H1 (cell line): Measurements from ENCODE around the gene ROBO4. TPM values are rescaled to one million over a fixed set of nuclear protein-coding genes. Genes with fewer than 3 reads are reported as not detected.

Experiments used
- CTCF ChIA-PET: fragments of 300-600 bp; sonication (Branson Sonifier 250); formaldehyde crosslinking; loops from one replicate; lab custom pipeline; 2021; ENCODE audit not compliant: partially characterized antibody; lab: Charles Lee
- POLR2A ChIA-PET: fragments of 300-600 bp; sonication (Branson Sonifier 250); formaldehyde crosslinking; loops from one replicate; lab custom pipeline; 2021; ENCODE audit warnings: inconsistent platforms; ENCODE audit not compliant: partially characterized antibody; lab: Charles Lee
- DNase-seq, 2 experiments: peaks; one replicate each; pipeline versions ENCODE4 v3.0.0 to v3.0.0-alpha.2; 2010 to 2022; ENCODE audit warnings: low spot score in 2 of 2, low read depth in 1 of 2, mixed read lengths in 1 of 2
- FAIRE-seq: peaks from 2 replicates; lab custom pipeline; 2011; peaks lifted over from hg19 to GRCh38; lab: Jason Lieb, UNC
- H2AFZ ChIP-seq: 2 replicates; pipeline ENCODE4 v1.8.1; 2012; ENCODE audit warnings: low read length, inconsistent platforms
- H2AK5ac ChIP-seq: 2 replicates; pipeline ENCODE4 v1.6.1; 2013; ENCODE audit warnings: low read depth, low read length
- H2BK120ac ChIP-seq: replicated peaks from 2 replicates; pipeline ENCODE3; 2013; ENCODE audit warnings: low read depth, low read length, inconsistent platforms
- H2BK12ac ChIP-seq: 2 replicates; pipeline ENCODE4 v1.6.1; 2013; ENCODE audit warnings: low read depth, low read length
- H2BK15ac ChIP-seq: 2 replicates; pipeline ENCODE4 v1.6.1; 2013; ENCODE audit warnings: low read length
- H2BK20ac ChIP-seq: 2 replicates; pipeline ENCODE4 v1.6.1; 2013; ENCODE audit warnings: low read length
- H2BK5ac ChIP-seq: 2 replicates; pipeline ENCODE4 v1.6.1; 2013; ENCODE audit warnings: low read depth, low read length
- H3K14ac ChIP-seq: 2 replicates; pipeline ENCODE4 v1.6.1; 2013; ENCODE audit warnings: inconsistent platforms; ENCODE audit not compliant: insufficient read length
- H3K18ac ChIP-seq: 2 replicates; pipeline ENCODE4 v1.6.1; 2013; ENCODE audit warnings: low read length; ENCODE audit errors: extremely low read depth
- H3K23ac ChIP-seq: 2 replicates; pipeline ENCODE4 v1.6.1; 2013; ENCODE audit warnings: inconsistent platforms; ENCODE audit not compliant: insufficient read length
- H3K23me2 ChIP-seq: 2 replicates; pipeline ENCODE4 v1.6.1; 2013; ENCODE audit warnings: low read depth, low read length
- H3K27ac ChIP-seq: 2 replicates; pipeline ENCODE4 v1.6.1; 2011; ENCODE audit warnings: low read depth, low read length, inconsistent platforms
- H3K27me3 ChIP-seq, 4 experiments: replicated peaks in 1 of 4; 1 replicate in 1 of 4; 2 replicates in 3 of 4; pipeline versions ENCODE4 v1.6.1 to v1.8.1; 2011 to 2013; ENCODE audit warnings: low read length in 3 of 4, mild to moderate bottlenecking in 3 of 4, inconsistent platforms in 2 of 4, mixed read lengths in 2 of 4, moderate library complexity in 1 of 4; ENCODE audit not compliant: control insufficient read depth in 3 of 4, insufficient read depth in 3 of 4; ENCODE audit errors: extremely low read depth in 1 of 4
- H3K36me3 ChIP-seq, 4 experiments: 2 replicates each; pipeline versions ENCODE4 v1.6.1 to v1.8.1; 2011 to 2013; ENCODE audit warnings: mild to moderate bottlenecking in 4 of 4, low read length in 3 of 4, moderate library complexity in 2 of 4, control low read depth in 1 of 4, inconsistent platforms in 1 of 4; ENCODE audit not compliant: insufficient read depth in 4 of 4, control insufficient read depth in 2 of 4
- H3K4ac ChIP-seq: replicated peaks from 2 replicates; pipeline ENCODE3; 2013; ENCODE audit warnings: low read length, low read depth, mixed read lengths, inconsistent platforms; ENCODE audit not compliant: insufficient read length
- H3K4me1 ChIP-seq, 4 experiments: replicated peaks in 1 of 4; 1 replicate in 1 of 4; 2 replicates in 3 of 4; pipeline versions ENCODE4 v1.6.1 to v1.8.1; 2011 to 2013; ENCODE audit warnings: low read length in 3 of 4, inconsistent platforms in 2 of 4, mixed read lengths in 1 of 4; ENCODE audit not compliant: insufficient read depth in 4 of 4, control insufficient read depth in 3 of 4
- H3K4me2 ChIP-seq, 2 experiments: 2 replicates each; pipeline versions ENCODE4 v1.6.1 to v1.8.1; 2011 to 2013; ENCODE audit warnings: low read depth in 2 of 2, low read length in 2 of 2, control low read depth in 1 of 2, inconsistent platforms in 1 of 2, mild to moderate bottlenecking in 1 of 2; ENCODE audit not compliant: insufficient read depth in 1 of 2
- H3K4me3 ChIP-seq, 4 experiments: fragments of 200-600, 300-600 bp in 1 of 4; sonication (generic), shearing (Covaris generic), sonication (Bioruptor Twin) in 1 of 4; 2 replicates each; pipeline versions ENCODE4 v1.5.1 to v1.8.1; 2011 to 2016; ENCODE audit warnings: low read length in 4 of 4, low read depth in 3 of 4, control low read depth in 2 of 4, inconsistent platforms in 2 of 4, mild to moderate bottlenecking in 2 of 4, mixed read lengths in 1 of 4, moderate library complexity in 1 of 4; ENCODE audit not compliant: insufficient read depth in 2 of 4; ENCODE audit errors: extremely low read depth in 1 of 4
- H3K56ac ChIP-seq: replicated peaks from 2 replicates; pipeline ENCODE3; 2013; ENCODE audit warnings: low read depth, mild to moderate bottlenecking, mixed read lengths, low read length, inconsistent platforms; ENCODE audit not compliant: insufficient read length
- H3K79me1 ChIP-seq: 2 replicates; pipeline ENCODE4 v1.6.1; 2013; ENCODE audit warnings: low read depth, low read length, control low read depth
- H3K79me2 ChIP-seq, 2 experiments: 2 replicates each; pipeline versions ENCODE4 v1.6.1 to v1.8.1; 2012 to 2013; ENCODE audit warnings: low read length in 2 of 2, mild to moderate bottlenecking in 2 of 2, inconsistent platforms in 1 of 2; ENCODE audit not compliant: insufficient read depth in 2 of 2, control insufficient read depth in 1 of 2
- H3K9ac ChIP-seq, 4 experiments: replicated peaks in 1 of 4; 1 replicate in 1 of 4; 2 replicates in 3 of 4; pipeline versions ENCODE4 v1.6.1 to v1.8.1; 2011 to 2013; ENCODE audit warnings: low read depth in 3 of 4, low read length in 3 of 4, control low read depth in 2 of 4, mild to moderate bottlenecking in 2 of 4, moderate library complexity in 2 of 4, inconsistent platforms in 1 of 4; ENCODE audit errors: extremely low read depth in 1 of 4
- H3K9me3 ChIP-seq, 2 experiments: 2 replicates each; pipeline versions ENCODE4 v1.6.1 to v1.8.1; 2012 to 2013; ENCODE audit warnings: mild to moderate bottlenecking in 2 of 2, moderate library complexity in 2 of 2, control low read depth in 1 of 2, inconsistent platforms in 1 of 2, low read depth in 1 of 2, low read length in 1 of 2, mixed read lengths in 1 of 2; ENCODE audit not compliant: insufficient read depth in 2 of 2
- H4K20me1 ChIP-seq, 2 experiments: replicated peaks in 1 of 2; 2 replicates each; pipeline versions ENCODE3 to v1.8.1; 2011 to 2013; ENCODE audit warnings: inconsistent platforms in 2 of 2, low read length in 2 of 2, mild to moderate bottlenecking in 1 of 2; ENCODE audit not compliant: insufficient read depth in 2 of 2, control insufficient read depth in 1 of 2
- H4K5ac ChIP-seq: 2 replicates; pipeline ENCODE4 v1.6.1; 2013; ENCODE audit warnings: low read length, low read depth, mixed read lengths, inconsistent platforms; ENCODE audit not compliant: insufficient read length
- H4K8ac ChIP-seq: 2 replicates; pipeline ENCODE4 v1.8.0; 2013; ENCODE audit warnings: mild to moderate bottlenecking, moderate library complexity, low read length, inconsistent platforms; ENCODE audit not compliant: insufficient read depth; ENCODE audit errors: extremely low read depth
- H4K91ac ChIP-seq: replicated peaks from 2 replicates; pipeline ENCODE3; 2013; ENCODE audit warnings: low read length, mixed read lengths, inconsistent platforms; ENCODE audit not compliant: insufficient read length
- CREB1 ChIP-seq: IDR thresholded peaks from 2 replicates; pipeline ENCODE4 v1.6.1; 2012; ENCODE audit warnings: inconsistent platforms
- EZH2 ChIP-seq: fragments of 200-600 bp; sonication (generic); IDR thresholded peaks from 2 replicates; pipeline ENCODE4 v1.7.1; 2012; ENCODE audit warnings: low read depth, mild to moderate bottlenecking, moderate library complexity, low read length, inconsistent platforms; ENCODE audit not compliant: severe bottlenecking
- GTF2F1 ChIP-seq: IDR thresholded peaks from 2 replicates; pipeline ENCODE4 v1.6.1; 2012; ENCODE audit warnings: low read depth, low read length, improper control_type of control experiment, borderline replicate concordance
- MAFK ChIP-seq: IDR thresholded peaks from 2 replicates; pipeline ENCODE4 v1.6.1; 2012; ENCODE audit warnings: low read depth, mild to moderate bottlenecking, improper control_type of control experiment, low read length
- NANOG ChIP-seq: IDR thresholded peaks from 2 replicates; pipeline ENCODE4 v1.6.1; 2011; ENCODE audit warnings: low read length, low read depth, mild to moderate bottlenecking, inconsistent platforms; ENCODE audit not compliant: insufficient read depth, poor library complexity, severe bottlenecking
- WGBS, 2 experiments: shearing (Covaris generic) in 1 of 2; methylation state at CpG; one replicate each; pipeline versions ENCODE4 v1.1.6 to v1.1.7; 2013 to 2015; ENCODE audit warnings: low lambda C conversion rate in 2 of 2, mixed read lengths in 2 of 2, inconsistent platforms in 1 of 2, low coverage in 1 of 2, missing lambda C conversion rate in 1 of 2; ENCODE audit not compliant: insufficient replicate concordance in 2 of 2, insufficient coverage in 1 of 2, insufficient read length in 1 of 2; ENCODE audit errors: extremely low coverage in 1 of 2, missing lambda C conversion rate in 1 of 2; 5-methylcytosine and 5-hydroxymethylcytosine counted together
- polyA plus RNA-seq, 7 experiments: library from polyadenylated mRNA; depleted of rRNA in 3 of 7; stranded (reverse) in 5 of 7; unstranded in 2 of 7; fragments of >200 nt in 5 of 7; fragments of 200-250 nt in 2 of 7; gene quantifications; 1 replicate in 5 of 7; 2 replicates in 1 of 7; 4 replicates in 1 of 7; pipeline versions ENCODE4 v1.2.1 to v1.2.3, GENCODE V29; 2011 to 2013; ENCODE audit warnings: missing spikeins in 2 of 7, mixed read lengths in 2 of 7
- total RNA-seq: library from RNA; stranded (reverse); fragmentation: NEBNext Ultra II Directional; extraction: Animal tissue kit (Norgen Biotek cat#: 25700); gene quantifications from 2 replicates; pipeline ENCODE4 v1.2.1, GENCODE V29; 2021

The ROBO4 gene
- total and polyA plus RNA-seq, 2 of the 8 experiments (the other 6 are each of a cell fraction or from before 2014, with no cell fraction given) = 0.03 TPM; not detected in 1

DNA sequence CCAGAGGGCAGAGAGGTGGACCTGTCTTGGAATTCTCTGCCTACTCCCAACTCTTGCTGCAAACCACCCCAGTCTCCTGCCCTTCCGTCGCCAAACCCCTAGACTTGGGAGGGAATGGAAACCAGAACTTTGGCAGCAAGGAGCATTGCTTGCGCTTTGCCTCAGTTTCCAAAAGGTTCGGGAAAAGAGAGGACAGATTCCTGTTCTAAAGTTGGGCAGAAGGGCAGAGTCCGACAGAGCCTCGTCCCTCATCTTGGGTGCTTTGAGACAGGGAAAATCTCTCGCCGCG lies 32.8 kb downstream of the ROBO4 start:
- H3K4me1 ChIP-seq = peaks cover 0 to 23% (median 16%) of the 10 kb centered on the region in 4 experiments; a peak in 6 of 7 replicates
- H2BK20ac ChIP-seq = no peak overlapping the region; the same call in 1 of the 2 replicates
- no peak overlapping the region for H2BK12ac ChIP-seq
- no peaks in the 10 kb centered on the region for H3K79me2 ChIP-seq
- no peak overlapping the region for H2AK5ac ChIP-seq
- FAIRE-seq (no peak), DNase-seq (no peak)
- H2AFZ ChIP-seq = no peak overlapping the region
- no peak overlapping the region; the same call in 1 of the 2 replicates for H4K8ac ChIP-seq
- no peak overlapping the region for H3K18ac ChIP-seq
- peaks cover 19 to 33% of the 10 kb centered on the region in 2 experiments for H4K20me1 ChIP-seq
- no peak overlapping the region for H2BK120ac ChIP-seq
- no peak overlapping the region for H3K9ac ChIP-seq
- H3K79me1 ChIP-seq = no peaks in the 10 kb centered on the region
- no peaks in the 10 kb centered on the region for H3K9me3 ChIP-seq
- H3K4ac ChIP-seq = no peak overlapping the region
- no peak overlapping the region for H2BK15ac ChIP-seq
- no peak overlapping the region for H4K5ac ChIP-seq
- peaks cover 0 to 4% (median 0%) of the 10 kb centered on the region in 4 experiments; a peak in 1 of 8 replicates for H3K36me3 ChIP-seq
- H3K56ac ChIP-seq = no peak overlapping the region
- H3K4me2 ChIP-seq = peak overlapping the region; percentile 67 to 85
- no peak overlapping the region for H3K14ac ChIP-seq
- no peak for TF ChIP-seq CREB1
- peak; percentile 95 for TF ChIP-seq EZH2
- TF ChIP-seq MAFK = no peak
- TF ChIP-seq NANOG = no peak
- TF ChIP-seq GTF2F1 = no peak
- H3K4me3 ChIP-seq = peak overlapping the region in 1 of 4 experiments; percentile 50; a peak in 1 of 8 replicates
- H3K27me3 ChIP-seq = peaks cover 87 to 96% (median 94%) of the 10 kb centered on the region in 4 experiments
- H4K91ac ChIP-seq = no peak overlapping the region
- no peak overlapping the region for H3K23ac ChIP-seq
- H3K23me2 ChIP-seq = peaks cover 4% of the 10 kb centered on the region; the same call in 1 of the 2 replicates
- no peak overlapping the region for H3K27ac ChIP-seq
- WGBS, 2 experiments = 2% methylated on average over 8 of the region's 9 CpGs; no CpG with 5 or more reads in 1 of the 2 experiments
- ChIA-PET CTCF (interaction anchor here (1.2 to 3.3 kb wide), 13 partner anchors 8 to 216 kb away, joined by 3 to 108 read pairs (median 13); partner anchors contain the start of gene ESAM), POLR2A (no interaction called here)
- H2BK5ac ChIP-seq = no peak overlapping the region
